ENCODE results near the gene PGAM4. TPM values are rescaled to one million over a fixed set of nuclear protein-coding genes. Genes with fewer than 3 reads are reported as not detected.

The PGAM4 gene
- not detected in 2 replicates for total RNA-seq (2014; rRNA removed; shearing (Covaris generic))

GRCh38 chrX:77969538-77969937, at the start of gene PGAM4:
PGAM4 (minus strand) TSS chrX:77969638; CDS start chrX:77969638, 0 bp downstream.
- Histone ChIP-seq H3K27ac (no peak within 1 kb of the TSS), H3K4me1 (replicated peaks) (peaks cover 9% of the 10 kb centered on the region), H3K9me3 (replicated peaks) (no peaks in the 10 kb centered on the region), H3K36me3 (no peaks in the 10 kb centered on the region), H3K4me3 (no peak within 1 kb of the TSS), H3K27me3 (replicated peaks) (no peaks in the 10 kb centered on the region)
- no peak for DNase-seq (ENCODE audit: low read depth in 1 of 2, low spot score in 2 of 2)

- H3K36me3 ChIP-seq, result no peaks in the 10 kb centered on the region
- H3K9me3 ChIP-seq (replicated peaks), result no peaks in the 10 kb centered on the region
- no peak overlapping the region for H3K4me3 ChIP-seq
- no peak overlapping the region for H3K27ac ChIP-seq
- H3K27me3 ChIP-seq (replicated peaks), result no peaks in the 10 kb centered on the region
- no peaks in the 10 kb centered on the region for H3K4me1 ChIP-seq (replicated peaks)
- DNase-seq (ENCODE audit: low read depth in 1 of 2, low spot score in 2 of 2), result no peak
Measured at GRCh38 chrX:78011846-78012245, 42.4 kb upstream of the PGAM4 start.

- Histone ChIP-seq H3K4me3 (no peak overlapping the region), H3K27ac (no peak overlapping the region), H3K9me3 (replicated peaks) (no peaks in the 10 kb centered on the region)
Measured at GRCh38 chrX:77979870-77980269, 10.4 kb upstream of the PGAM4 start.

GRCh38 chrX:77977518-77977917, 8.1 kb upstream of the PGAM4 start:
- Histone ChIP-seq H3K4me3 (no peak overlapping the region), H3K36me3 (no peaks in the 10 kb centered on the region), H3K4me1 (replicated peaks) (no peaks in the 10 kb centered on the region), H3K27ac (no peak overlapping the region), H3K27me3 (replicated peaks) (no peaks in the 10 kb centered on the region), H3K9me3 (replicated peaks) (no peaks in the 10 kb centered on the region)
- no peak for DNase-seq (ENCODE audit: low read depth in 1 of 2, low spot score in 2 of 2)

More at GRCh38 chrX:77979870-77980269, 10.4 kb upstream of the PGAM4 start:
- no peak for DNase-seq (ENCODE audit: low read depth in 1 of 2, low spot score in 2 of 2)
- no peaks in the 10 kb centered on the region for H3K27me3 ChIP-seq (replicated peaks)
- no peaks in the 10 kb centered on the region for H3K4me1 ChIP-seq (replicated peaks)
- no peaks in the 10 kb centered on the region for H3K36me3 ChIP-seq

GRCh38 chrX:77977095-77977494, 7.7 kb upstream of the PGAM4 start:
- H3K9me3 ChIP-seq (replicated peaks), result no peaks in the 10 kb centered on the region
- DNase-seq (ENCODE audit: low read depth in 1 of 2, low spot score in 2 of 2), result no peak
- H3K4me1 ChIP-seq (replicated peaks), result no peaks in the 10 kb centered on the region
- H3K27me3 ChIP-seq (replicated peaks), result no peaks in the 10 kb centered on the region
- H3K27ac ChIP-seq, result no peak overlapping the region
- no peak overlapping the region for H3K4me3 ChIP-seq
- H3K36me3 ChIP-seq, result no peaks in the 10 kb centered on the region

- no peak overlapping the region for H3K4me3 ChIP-seq
- no peaks in the 10 kb centered on the region for H3K36me3 ChIP-seq
- H3K27ac ChIP-seq, result no peak overlapping the region
- H3K9me3 ChIP-seq (replicated peaks), result no peaks in the 10 kb centered on the region
- H3K4me1 ChIP-seq (replicated peaks), result no peaks in the 10 kb centered on the region
- no peak for DNase-seq (ENCODE audit: low read depth in 1 of 2, low spot score in 2 of 2)
- H3K27me3 ChIP-seq (replicated peaks), result no peaks in the 10 kb centered on the region
Measured at GRCh38 chrX:77975755-77976154, 6.3 kb upstream of the PGAM4 start.

- no peaks in the 10 kb centered on the region for H3K9me3 ChIP-seq (replicated peaks)
- H3K4me3 ChIP-seq, result no peak overlapping the region
- no peaks in the 10 kb centered on the region for H3K27me3 ChIP-seq (replicated peaks)
- peak in 1 of 2 experiments; percentile 31 for DNase-seq (ENCODE audit: low read depth in 1 of 2, low spot score in 2 of 2)
- no peaks in the 10 kb centered on the region for H3K36me3 ChIP-seq
- peaks cover 13% of the 10 kb centered on the region for H3K4me1 ChIP-seq (replicated peaks)
- H3K27ac ChIP-seq, result no peak overlapping the region
Measured at GRCh38 chrX:77967631-77968030, 1.8 kb downstream of the PGAM4 start.

GRCh38 chrX:77966361-77966760, 3.1 kb downstream of the PGAM4 start:
- Histone ChIP-seq H3K36me3 (no peaks in the 10 kb centered on the region), H3K9me3 (replicated peaks) (no peaks in the 10 kb centered on the region), H3K4me3 (no peak overlapping the region), H3K27me3 (replicated peaks) (no peaks in the 10 kb centered on the region), H3K4me1 (replicated peaks) (peaks cover 26% of the 10 kb centered on the region), H3K27ac (no peak overlapping the region)
- no peak for DNase-seq (ENCODE audit: low read depth in 1 of 2, low spot score in 2 of 2)

GRCh38 chrX:77962068-77962902, 7.2 kb downstream of the PGAM4 start:
- peak in 1 of 2 experiments; percentile 25 for DNase-seq (ENCODE audit: low read depth in 1 of 2, low spot score in 2 of 2)
- Histone ChIP-seq H3K27me3 (replicated peaks) (no peaks in the 10 kb centered on the region), H3K4me1 (replicated peaks) (peaks cover 22% of the 10 kb centered on the region), H3K36me3 (no peaks in the 10 kb centered on the region), H3K4me3 (no peak overlapping the region), H3K27ac (peak overlapping the region; percentile 58; the same call in 1 of the 2 replicates), H3K9me3 (replicated peaks) (no peaks in the 10 kb centered on the region)

- Histone ChIP-seq H3K4me3 (no peak overlapping the region), H3K4me1 (replicated peaks) (peaks cover 19% of the 10 kb centered on the region), H3K9me3 (replicated peaks) (no peaks in the 10 kb centered on the region)
Measured at GRCh38 chrX:77961063-77961462, 8.4 kb downstream of the PGAM4 start.

GRCh38 chrX:77960567-77960966, 8.9 kb downstream of the PGAM4 start:
- H3K36me3 ChIP-seq, result no peaks in the 10 kb centered on the region
- H3K4me3 ChIP-seq, result no peak overlapping the region
- no peaks in the 10 kb centered on the region for H3K27me3 ChIP-seq (replicated peaks)
- peaks cover 19% of the 10 kb centered on the region for H3K4me1 ChIP-seq (replicated peaks)
- no peak overlapping the region for H3K27ac ChIP-seq
- DNase-seq (ENCODE audit: low read depth in 1 of 2, low spot score in 2 of 2), result no peak
- H3K9me3 ChIP-seq (replicated peaks), result no peaks in the 10 kb centered on the region

More at GRCh38 chrX:77961063-77961462, 8.4 kb downstream of the PGAM4 start:
- H3K36me3 ChIP-seq, result no peaks in the 10 kb centered on the region
- H3K27ac ChIP-seq, result no peak overlapping the region
- H3K27me3 ChIP-seq (replicated peaks), result no peaks in the 10 kb centered on the region
- no peak for DNase-seq (ENCODE audit: low read depth in 1 of 2, low spot score in 2 of 2)

GRCh38 chrX:77953708-77954107, 15.7 kb downstream of the PGAM4 start:
- no peaks in the 10 kb centered on the region for H3K27me3 ChIP-seq (replicated peaks)
- H3K27ac ChIP-seq, result no peak overlapping the region
- H3K4me1 ChIP-seq (replicated peaks), result peaks cover 7% of the 10 kb centered on the region
- H3K36me3 ChIP-seq, result no peaks in the 10 kb centered on the region
- H3K4me3 ChIP-seq, result no peak overlapping the region
- H3K9me3 ChIP-seq (replicated peaks), result no peaks in the 10 kb centered on the region
- DNase-seq (ENCODE audit: low read depth in 1 of 2, low spot score in 2 of 2), result peak in 1 of 2 experiments; percentile 2

- H3K4me1 ChIP-seq (replicated peaks), result peaks cover 7% of the 10 kb centered on the region
- H3K27ac ChIP-seq, result no peak overlapping the region
- no peaks in the 10 kb centered on the region for H3K27me3 ChIP-seq (replicated peaks)
- no peak overlapping the region for H3K4me3 ChIP-seq
- no peaks in the 10 kb centered on the region for H3K9me3 ChIP-seq (replicated peaks)
- H3K36me3 ChIP-seq, result no peaks in the 10 kb centered on the region
- no peak for DNase-seq (ENCODE audit: low read depth in 1 of 2, low spot score in 2 of 2)
Measured at GRCh38 chrX:77953302-77953701, 16.1 kb downstream of the PGAM4 start.

- no peak overlapping the region for H3K4me3 ChIP-seq
- H3K9me3 ChIP-seq (replicated peaks), result no peaks in the 10 kb centered on the region
- H3K27ac ChIP-seq, result no peak overlapping the region
- no peak for DNase-seq (ENCODE audit: low read depth in 1 of 2, low spot score in 2 of 2)
- H3K27me3 ChIP-seq (replicated peaks), result no peaks in the 10 kb centered on the region
- no peaks in the 10 kb centered on the region for H3K36me3 ChIP-seq
- peaks cover 7% of the 10 kb centered on the region for H3K4me1 ChIP-seq (replicated peaks)
Measured at GRCh38 chrX:77952173-77952572, 17.3 kb downstream of the PGAM4 start.
